Astrocyte of the spinal cord (primary cell): Measurements from ENCODE around the gene SNAI3.
A peak's percentile ranks its signal among the peaks of the same experiment; 100 is the strongest.

Experiments used
- DNase-seq: peaks from one replicate; pipeline ENCODE4 v3.0.0; 2011; ENCODE audit warnings: low read depth, low spot score
- H3K4me3 ChIP-seq: 2 replicates; pipeline ENCODE4 v1.5.1; 2011; ENCODE audit warnings: low read depth, mild to moderate bottlenecking, low read length, moderate library complexity
- CTCF ChIP-seq: IDR thresholded peaks from 2 replicates; pipeline ENCODE4 v1.5.1; 2012; ENCODE audit warnings: low read depth, mild to moderate bottlenecking, low read length, inconsistent platforms
- in situ Hi-C: cut with HindIII; loops from 2 replicates; pipeline ENCODE4 v1.10.0; 2017; ENCODE audit warnings: low sequenced_read_pairs

The SNAI3 gene

GRCh38 chr16:88630941-88631340, 55.4 kb downstream of the SNAI3 start:
- no peak for TF ChIP-seq CTCF
- DNase-seq = no peak
- in situ Hi-C loops = no loop called here
- H3K4me3 ChIP-seq = no peak overlapping the region

GRCh38 chr16:88630433-88630832, 55.9 kb downstream of the SNAI3 start:
- DNase-seq = no peak
- H3K4me3 ChIP-seq = no peak overlapping the region
- in situ Hi-C loops = no loop called here
- no peak for TF ChIP-seq CTCF

- in situ Hi-C loops = no loop called here
These were observed 56.5 kb downstream of the SNAI3 start for GRCh38 chr16:88629835-88630234.

GRCh38 chr16:88628512-88628974, 57.8 kb downstream of the SNAI3 start:
- in situ Hi-C loops = no loop called here
- H3K4me3 ChIP-seq = no peak overlapping the region
- no peak for DNase-seq
- peak; percentile 48 for TF ChIP-seq CTCF

More at GRCh38 chr16:88629835-88630234, 56.5 kb downstream of the SNAI3 start:
- no peak for TF ChIP-seq CTCF
- DNase-seq = no peak
- H3K4me3 ChIP-seq = no peak overlapping the region
